Measurements from ENCODE around the gene SPATA31E1. TPM values are rescaled to one million over a fixed set of nuclear protein-coding genes. Genes with fewer than 3 reads are reported as not detected.

Gene SPATA31E1
- total RNA-seq, 1 donor from 2014 or later, result not detected

DNA sequence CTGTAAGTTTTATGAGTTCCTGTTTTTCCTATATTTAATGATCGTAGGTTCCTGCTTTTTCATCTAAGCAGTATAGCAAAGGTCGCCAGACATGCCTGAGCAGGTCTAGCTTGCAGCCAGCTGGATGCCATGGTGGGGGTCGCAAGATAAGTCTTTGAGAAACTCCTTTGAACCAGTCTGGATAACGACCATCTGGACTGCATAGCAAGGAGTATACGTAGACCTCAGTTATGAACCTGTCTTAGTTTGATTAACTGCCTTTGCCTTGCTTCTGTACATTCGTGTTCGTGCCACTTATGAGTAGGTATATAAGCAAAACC is 8.4 kb upstream of the SPATA31E1 start:
- Histone ChIP-seq H3K4me3 (no peak overlapping the region), H3K36me3 (no peaks in the 10 kb centered on the region), H3K27ac (replicated peaks) (no peak overlapping the region), H3K27me3 (ENCODE audit: low read depth) (peaks cover 47% of the 10 kb centered on the region), H3K9me3 (replicated peaks) (peaks cover 5% of the 10 kb centered on the region), H3K4me1 (no peaks in the 10 kb centered on the region)
- DNase-seq, result no peak
- intact Hi-C loops (cut with micrococcal nuclease), result no loop called here
- TF ChIP-seq, protein P1, sequence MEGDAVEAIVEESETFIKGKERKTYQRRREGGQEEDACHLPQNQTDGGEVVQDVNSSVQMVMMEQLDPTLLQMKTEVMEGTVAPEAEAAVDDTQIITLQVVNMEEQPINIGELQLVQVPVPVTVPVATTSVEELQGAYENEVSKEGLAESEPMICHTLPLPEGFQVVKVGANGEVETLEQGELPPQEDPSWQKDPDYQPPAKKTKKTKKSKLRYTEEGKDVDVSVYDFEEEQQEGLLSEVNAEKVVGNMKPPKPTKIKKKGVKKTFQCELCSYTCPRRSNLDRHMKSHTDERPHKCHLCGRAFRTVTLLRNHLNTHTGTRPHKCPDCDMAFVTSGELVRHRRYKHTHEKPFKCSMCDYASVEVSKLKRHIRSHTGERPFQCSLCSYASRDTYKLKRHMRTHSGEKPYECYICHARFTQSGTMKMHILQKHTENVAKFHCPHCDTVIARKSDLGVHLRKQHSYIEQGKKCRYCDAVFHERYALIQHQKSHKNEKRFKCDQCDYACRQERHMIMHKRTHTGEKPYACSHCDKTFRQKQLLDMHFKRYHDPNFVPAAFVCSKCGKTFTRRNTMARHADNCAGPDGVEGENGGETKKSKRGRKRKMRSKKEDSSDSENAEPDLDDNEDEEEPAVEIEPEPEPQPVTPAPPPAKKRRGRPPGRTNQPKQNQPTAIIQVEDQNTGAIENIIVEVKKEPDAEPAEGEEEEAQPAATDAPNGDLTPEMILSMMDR (IDR thresholded peaks at IDR 0.05; ENCODE audit: borderline replicate concordance), result no peak

DNA sequence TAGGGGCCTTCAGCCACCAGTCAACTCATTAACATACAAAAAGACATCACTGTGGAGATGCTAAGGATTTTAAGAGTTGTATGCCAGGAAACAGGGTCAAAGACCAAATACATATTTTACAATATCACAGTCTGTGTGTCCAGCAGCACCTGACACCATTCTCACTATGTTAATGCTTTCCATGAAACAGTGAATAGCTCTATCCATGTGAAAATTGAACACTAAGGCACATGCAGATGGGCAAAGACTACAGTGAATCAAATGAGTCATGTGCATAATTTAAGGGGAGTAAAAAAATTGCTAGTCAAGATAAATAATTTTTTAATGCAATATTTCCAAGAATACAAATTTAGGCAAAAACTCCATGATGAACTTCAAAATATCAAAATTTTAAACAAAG is 7.6 kb upstream of the SPATA31E1 start:
- no peak overlapping the region for H3K27ac ChIP-seq (replicated peaks)

GRCh38 chr9:87875831-87876545 is 6.7 kb upstream of the SPATA31E1 start:
- Histone ChIP-seq H3K36me3 (no peaks in the 10 kb centered on the region), H3K27ac (replicated peaks) (no peak overlapping the region), H3K27me3 (ENCODE audit: low read depth) (peaks cover 38% of the 10 kb centered on the region), H3K4me1 (no peaks in the 10 kb centered on the region), H3K4me3 (no peak overlapping the region), H3K9me3 (replicated peaks) (peaks cover 5% of the 10 kb centered on the region)
- TF ChIP-seq, protein P1 (IDR thresholded peaks at IDR 0.05; ENCODE audit: borderline replicate concordance), result no peak
- no peak for DNase-seq
- intact Hi-C loops (cut with micrococcal nuclease), result no loop called here

More for the DNA sequence above, 7.6 kb upstream of the SPATA31E1 start:
- H3K4me1 ChIP-seq, result no peaks in the 10 kb centered on the region
- peaks cover 47% of the 10 kb centered on the region for H3K27me3 ChIP-seq (ENCODE audit: low read depth)
- TF ChIP-seq, protein P1 (IDR thresholded peaks at IDR 0.05; ENCODE audit: borderline replicate concordance), result no peak
- H3K4me3 ChIP-seq, result no peak overlapping the region
- H3K36me3 ChIP-seq, result no peaks in the 10 kb centered on the region
- H3K9me3 ChIP-seq (replicated peaks), result peaks cover 5% of the 10 kb centered on the region
- intact Hi-C loops (cut with micrococcal nuclease), result no loop called here
- DNase-seq, result no peak

GRCh38 chr9:87876708-87877107 is 6.0 kb upstream of the SPATA31E1 start:
- peaks cover 34% of the 10 kb centered on the region for H3K27me3 ChIP-seq (ENCODE audit: low read depth)
- TF ChIP-seq, protein P1 (IDR thresholded peaks at IDR 0.05; ENCODE audit: borderline replicate concordance), result no peak
- H3K36me3 ChIP-seq, result no peaks in the 10 kb centered on the region
- intact Hi-C loops (cut with micrococcal nuclease), result no loop called here
- no peak overlapping the region for H3K27ac ChIP-seq (replicated peaks)
- no peak for DNase-seq
- peaks cover 5% of the 10 kb centered on the region for H3K9me3 ChIP-seq (replicated peaks)
- H3K4me1 ChIP-seq, result no peaks in the 10 kb centered on the region
- H3K4me3 ChIP-seq, result no peak overlapping the region

DNA sequence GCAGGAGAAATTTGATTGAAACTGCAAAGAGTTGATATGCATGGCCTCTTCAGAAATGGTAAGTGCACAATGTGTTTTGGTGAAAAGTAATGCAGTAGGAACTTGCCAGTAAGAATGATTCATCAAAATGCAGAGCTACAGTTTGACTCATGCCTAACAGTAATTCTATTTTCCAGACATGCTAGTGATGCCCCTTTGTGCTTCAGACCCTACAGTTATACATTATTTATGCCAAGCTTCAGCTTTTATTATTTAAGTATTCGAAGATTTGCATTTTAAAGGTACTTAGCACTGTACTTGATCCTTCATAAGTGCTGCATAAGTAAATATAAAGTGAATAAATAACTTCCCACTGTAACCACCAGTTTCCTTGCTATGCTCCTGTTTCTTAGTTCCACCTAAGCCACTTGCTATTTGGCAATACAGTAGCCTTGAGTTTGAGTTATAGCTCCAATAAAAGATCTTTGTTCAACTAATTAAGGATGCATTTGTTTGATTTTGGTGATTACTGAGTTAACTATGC is 3.6 kb upstream of the SPATA31E1 start:
- TF ChIP-seq, protein P1 (IDR thresholded peaks at IDR 0.05; ENCODE audit: borderline replicate concordance), result no peak
- H3K4me1 ChIP-seq, result no peaks in the 10 kb centered on the region
- peaks cover 5% of the 10 kb centered on the region for H3K9me3 ChIP-seq (replicated peaks)
- DNase-seq, result no peak
- H3K27ac ChIP-seq (replicated peaks), result no peak overlapping the region
- intact Hi-C loops (cut with micrococcal nuclease), result no loop called here
- H3K36me3 ChIP-seq, result no peaks in the 10 kb centered on the region
- no peak overlapping the region for H3K4me3 ChIP-seq
- H3K27me3 ChIP-seq (ENCODE audit: low read depth), result peaks cover 26% of the 10 kb centered on the region

Measured in left ventricle myocardium inferior (tissue), 1 donor.